Adrenal gland (tissue), 12 donors: ENCODE measurements around the gene TET2. TPM values are rescaled to one million over a fixed set of nuclear protein-coding genes. Genes with fewer than 3 reads are reported as not detected.

Experiments
- DNase-seq, 7 donors: peaks; one replicate each; pipeline ENCODE4 v3.0.0-alpha.2; 2019 to 2020
- H3K27ac ChIP-seq, 5 donors: fragments of 200-600 bp; sonication (generic) in 4 of 5; 1 replicate in 3 of 5; 2 replicates in 2 of 5; pipeline versions ENCODE4 v1.5.1 to v1.8.0; 2016 to 2020; ENCODE audit warnings: mild to moderate bottlenecking in 1 of 5
- H3K27me3 ChIP-seq: fragments of 200-600 bp; 2 replicates; pipeline ENCODE4 v1.8.0; 2021
- H3K36me3 ChIP-seq, 2 donors: fragments of 200-600 bp; replicated peaks in 1 of 2; 1 replicate in 1 of 2; 2 replicates in 1 of 2; pipeline versions ENCODE4 v1.5.1 to v1.8.0; 2018 to 2022
- H3K4me1 ChIP-seq, 2 donors: fragments of 200-600 bp; replicated peaks in 1 of 2; 1 replicate in 1 of 2; 2 replicates in 1 of 2; pipeline versions ENCODE4 v1.5.1 to v1.8.0; 2018 to 2021
- H3K4me3 ChIP-seq, 4 donors: fragments of 200-600 bp; sonication (generic) in 3 of 4; one replicate each; pipeline ENCODE4 v1.5.1; 2016 to 2018
- H3K9me3 ChIP-seq, 3 donors: fragments of 200-600 bp; sonication (generic) in 1 of 3; replicated peaks in 1 of 3; 1 replicate in 2 of 3; 2 replicates in 1 of 3; pipeline versions ENCODE4 v1.5.1 to v1.8.0; 2016 to 2021
- CTCF ChIP-seq, 6 experiments: fragments of 450-650 bp in 4 of 6; fragments of 200-600 bp in 2 of 6; sonication (generic) in 1 of 6; IDR thresholded peaks; 1 replicate in 5 of 6; 2 replicates in 1 of 6; pipeline versions ENCODE4 v1.5.1 to v1.8.0; 2016 to 2021; ENCODE audit warnings: antibody characterized with exemption in 6 of 6, mild to moderate bottlenecking in 2 of 6, moderate library complexity in 1 of 6
- POLR2A ChIP-seq, 2 donors: fragments of 450-650 bp; IDR thresholded peaks; one replicate each; pipeline ENCODE4 v1.6.1; 2017; ENCODE audit warnings: antibody characterized with exemption in 2 of 2, mild to moderate bottlenecking in 2 of 2, moderate library complexity in 1 of 2
- WGBS, 4 donors: extraction: QIAGEN DNeasy Blood & Tissue Kit in 2 of 4; methylation state at CpG; one replicate each; pipeline versions ENCODE4 v1.1.5 to v1.1.7; 2013 to 2017; 5-methylcytosine and 5-hydroxymethylcytosine counted together
- intact Hi-C, 2 donors: fragments of 100-400 bp; cut with DNase I; formaldehyde crosslinking; loops; one replicate each; pipeline versions ENCODE4 v1.14.1 to v1.15.0; 2022 to 2023
- polyA plus RNA-seq, 3 donors: library from polyadenylated mRNA; stranded (reverse); fragments of 200-250 nt in 2 of 3; fragments of 350-450 nt in 1 of 3; fragmentation: Illumina TruSeq in 1 of 3; extraction: RNeasy Lipid Tissue Mini Kit (QIAGEN cat#74804) in 1 of 3; gene quantifications; one replicate each; pipeline ENCODE4 v1.2.3, GENCODE V29; 2013 to 2014
- total RNA-seq, 9 donors: library from RNA; depleted of rRNA in 4 of 9; stranded (reverse); fragments of >200 nt in 4 of 9; fragments of 120-200 nt in 1 of 9; fragmentation: NEBNext Ultra II Directional in 1 of 9; extraction: Animal tissue kit (Norgen Biotek cat#: 25700) in 1 of 9; gene quantifications; one replicate each; pipeline versions ENCODE4 v1.1.0 to v1.2.4, GENCODE V29; 2013 to 2023
- donor health status: healthy with polysubstance abuse.
- donor health status: Bipolar disorder and iron deficiency.
- donor health status: DM: yes; HTN: yes; CAD: no.
- donor health status: DM: no; HTN: no; CAD: no.
- donor health status: DM: no; HTN: no; CAD: no.
- donor health status: DM: yes; HTN: yes; CAD: no.

TET2 gene
- total and polyA plus RNA-seq, 12 donors, result 3.7 to 26.1 (median 14.6) TPM

- H3K27ac ChIP-seq, result no peak overlapping the region
- no peaks in the 10 kb centered on the region for H3K36me3 ChIP-seq
- H3K9me3 ChIP-seq, result no peaks in the 10 kb centered on the region
- no peak for DNase-seq
- 57 to 73% (median 70%) methylated on average over 3 of the region's 3 CpGs for WGBS, 4 donors
- H3K27me3 ChIP-seq, result no peaks in the 10 kb centered on the region
- H3K4me1 ChIP-seq, result no peaks in the 10 kb centered on the region
- intact Hi-C loops, result no loop called here
- no peak overlapping the region for H3K4me3 ChIP-seq
- TF ChIP-seq POLR2A (IDR thresholded peaks at IDR 0.05), result no peak
- no peak for TF ChIP-seq CTCF (IDR thresholded peaks at IDR 0.05)
These were observed 29.9 kb upstream of the TET2 start for GRCh38 chr4:105116616-105117319.

GRCh38 chr4:105119356-105119755, 27.3 kb upstream of the TET2 start:
- Histone ChIP-seq H3K27me3 (no peaks in the 10 kb centered on the region), H3K4me1 (no peaks in the 10 kb centered on the region), H3K36me3 (no peaks in the 10 kb centered on the region), H3K9me3 (no peaks in the 10 kb centered on the region), H3K27ac (no peak overlapping the region), H3K4me3 (no peak overlapping the region)
- no peak for DNase-seq
- TF ChIP-seq CTCF (IDR thresholded peaks at IDR 0.05) (no peak), POLR2A (IDR thresholded peaks at IDR 0.05) (no peak)
- intact Hi-C loops, result no loop called here

DNA sequence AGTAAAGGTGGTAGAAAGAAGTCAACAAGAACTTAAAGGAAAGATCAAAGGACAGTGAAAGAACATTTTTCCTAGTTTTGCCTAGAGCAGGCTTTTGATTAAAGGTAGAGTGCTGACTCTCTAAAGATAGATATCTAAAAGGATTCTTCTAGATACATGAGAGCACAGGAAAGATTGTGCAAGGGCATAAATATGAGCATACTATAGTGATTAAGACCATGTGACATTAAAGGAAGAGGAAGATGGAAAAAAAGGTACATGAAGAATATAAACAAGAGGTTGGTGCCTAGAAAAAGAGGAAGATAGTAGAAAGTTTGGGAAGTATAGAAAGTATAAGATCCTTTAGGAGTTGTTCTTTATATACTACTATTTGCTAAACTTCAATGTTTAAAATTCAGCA, 26.1 kb upstream of the TET2 start:
- no peak for TF ChIP-seq POLR2A (IDR thresholded peaks at IDR 0.05)
- TF ChIP-seq CTCF (IDR thresholded peaks at IDR 0.05), result no peak
- no peak overlapping the region for H3K4me3 ChIP-seq
- no peaks in the 10 kb centered on the region for H3K27me3 ChIP-seq
- no peaks in the 10 kb centered on the region for H3K36me3 ChIP-seq
- no peaks in the 10 kb centered on the region for H3K4me1 ChIP-seq
- no peak for DNase-seq
- intact Hi-C loops, result no loop called here
- no peak overlapping the region for H3K27ac ChIP-seq
- H3K9me3 ChIP-seq, result no peaks in the 10 kb centered on the region

DNA sequence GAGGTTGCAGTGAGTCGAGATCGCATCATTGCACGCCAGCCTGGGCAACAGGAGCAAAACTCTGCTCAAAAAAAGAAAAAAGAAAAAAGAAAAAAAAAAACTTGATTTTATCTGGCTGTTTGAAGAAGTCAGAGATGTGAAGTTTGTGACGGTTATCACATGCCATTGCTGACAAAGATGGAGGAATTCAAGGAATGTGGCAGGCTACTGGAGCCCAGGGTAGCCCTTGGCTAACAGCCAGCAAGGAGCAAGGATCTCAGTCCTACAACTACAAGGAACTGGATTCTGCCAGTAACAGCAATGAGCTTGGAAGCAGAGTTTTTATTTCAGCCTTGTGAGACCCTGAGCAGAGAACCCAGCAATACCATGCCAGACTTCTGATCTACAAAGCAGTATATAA, 24.3 kb upstream of the TET2 start:
- Histone ChIP-seq H3K27ac (no peak overlapping the region), H3K9me3 (no peaks in the 10 kb centered on the region), H3K4me1 (peaks cover 0 to 4% of the 10 kb centered on the region in 2 donors), H3K4me3 (no peak overlapping the region), H3K27me3 (no peaks in the 10 kb centered on the region), H3K36me3 (no peaks in the 10 kb centered on the region)
- intact Hi-C loops, result no loop called here
- TF ChIP-seq CTCF (IDR thresholded peaks at IDR 0.05), result no peak
- TF ChIP-seq POLR2A (IDR thresholded peaks at IDR 0.05), result no peak
- no peak for DNase-seq
- 82 to 86% (median 84%) methylated on average over 4 of the region's 4 CpGs for WGBS, 4 donors
